Mesodermal cell (in vitro differentiated cells): Measurements from ENCODE around the gene TRAPPC4.
"Not testable (repeated sequence)": the region's sequence is repeated elsewhere in the genome, so short reads cannot be mapped to it uniquely, and the experiment has no call there.

ENCODE experiments used
- H3K27ac ChIP-seq: 2 replicates; pipeline ENCODE4 v1.7.0; 2013; ENCODE audit warnings: mild to moderate bottlenecking, low read depth, low read length, moderate library complexity; ENCODE audit not compliant: severe bottlenecking
- H3K36me3 ChIP-seq: 2 replicates; pipeline ENCODE4 v1.7.1; 2013; ENCODE audit warnings: mild to moderate bottlenecking, low read length, moderate library complexity; ENCODE audit not compliant: control insufficient read depth, insufficient read depth
- H3K4me1 ChIP-seq: one replicate; pipeline ENCODE4 v1.7.1; 2013; ENCODE audit warnings: mild to moderate bottlenecking, low read length; ENCODE audit not compliant: insufficient read depth, control insufficient read depth, poor library complexity, severe bottlenecking
- H3K4me3 ChIP-seq: 2 replicates; pipeline ENCODE4 v1.7.0; 2013; ENCODE audit warnings: low read length, control low read depth, mild to moderate bottlenecking; ENCODE audit not compliant: insufficient read depth, poor library complexity, severe bottlenecking; ENCODE audit errors: extremely low read depth
- H3K9me3 ChIP-seq: 2 replicates; pipeline ENCODE4 v1.7.1; 2013; ENCODE audit warnings: mild to moderate bottlenecking, low read length, moderate library complexity; ENCODE audit not compliant: control insufficient read depth
- WGBS, 2 experiments: methylation state at CpG; one replicate each; pipeline ENCODE4 v1.1.5; 2013; ENCODE audit warnings: missing lambda C conversion rate in 2 of 2; ENCODE audit not compliant: insufficient coverage in 2 of 2; 5-methylcytosine and 5-hydroxymethylcytosine counted together

TRAPPC4 gene

GRCh38 chr11:119038884-119039283, 20.3 kb downstream of the TRAPPC4 start:
- Histone ChIP-seq H3K36me3 (no peaks in the 10 kb centered on the region), H3K27ac (no peak overlapping the region), H3K4me3 (no peak overlapping the region), H3K4me1 (peaks cover 7% of the 10 kb centered on the region), H3K9me3 (no peaks in the 10 kb centered on the region)
- 80 to 94% methylated on average over 2 to 3 of the region's 5 CpGs for WGBS, 2 experiments

DNA sequence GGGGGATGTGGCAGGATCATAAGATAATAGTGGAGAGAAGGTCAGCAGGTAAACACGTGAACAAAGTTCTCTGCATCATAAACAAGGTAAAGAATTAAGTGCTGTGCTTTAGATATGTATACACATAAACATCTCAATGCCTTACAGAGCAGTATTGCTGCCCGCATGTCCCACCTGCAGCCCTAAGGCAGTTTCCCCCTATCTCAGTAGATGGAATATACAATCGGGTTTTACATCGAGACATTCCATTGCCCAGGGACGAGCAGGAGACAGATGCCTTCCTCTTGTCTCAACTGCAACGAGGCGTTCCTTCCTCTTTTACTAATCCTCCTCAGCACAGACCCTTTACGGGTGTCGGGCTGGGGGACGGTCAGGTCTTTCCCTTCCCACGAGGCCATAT, 20.9 kb downstream of the TRAPPC4 start:
- H3K27ac ChIP-seq, H3K9me3 ChIP-seq, H3K4me1 ChIP-seq, H3K4me3 ChIP-seq, H3K36me3 ChIP-seq: not testable (repeated sequence)
- WGBS, 2 experiments = 100% methylated on average over 1 of the region's 11 CpGs; no CpG with 5 or more reads in 1 of the 2 experiments

GRCh38 chr11:119041821-119042514, 23.4 kb downstream of the TRAPPC4 start:
- Histone ChIP-seq H3K36me3 (peaks cover 26% of the 10 kb centered on the region), H3K27ac (no peak overlapping the region), H3K4me1 (peaks cover 7% of the 10 kb centered on the region), H3K4me3 (no peak overlapping the region), H3K9me3 (no peaks in the 10 kb centered on the region)
- WGBS, 2 experiments = 88 to 91% methylated on average over 2 to 3 of the region's 4 CpGs

DNA sequence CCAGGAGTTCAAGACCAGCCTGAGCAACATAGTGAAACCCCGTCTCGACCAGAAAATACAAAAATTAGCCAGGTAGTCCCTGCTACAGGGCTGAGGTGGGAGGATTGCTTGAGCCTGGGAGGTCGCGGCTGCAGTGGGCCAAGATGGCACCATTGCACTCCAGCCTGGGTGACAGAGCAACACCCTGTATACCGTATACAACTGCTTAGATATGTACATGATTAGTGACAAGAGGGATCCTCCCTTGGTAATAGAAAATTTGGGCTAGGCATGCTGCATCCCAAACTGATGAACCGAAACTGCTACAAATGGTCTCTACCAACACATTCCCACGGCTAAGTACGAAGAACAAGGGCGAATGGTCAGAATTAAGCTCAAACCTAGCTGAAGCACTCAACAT, 24.4 kb downstream of the TRAPPC4 start:
- H3K4me1 ChIP-seq = peaks cover 7% of the 10 kb centered on the region
- H3K27ac ChIP-seq = no peak overlapping the region
- whole genome bisulfite sequencing, 2 experiments = 84 to 96% methylated on average over 4 to 7 of the region's 9 CpGs
- no peak overlapping the region for H3K4me3 ChIP-seq
- H3K36me3 ChIP-seq = peaks cover 35% of the 10 kb centered on the region
- no peaks in the 10 kb centered on the region for H3K9me3 ChIP-seq

GRCh38 chr11:119044708-119045107, 26.1 kb downstream of the TRAPPC4 start:
- 91 to 98% methylated on average over 4 of the region's 6 CpGs for WGBS, 2 experiments
- Histone ChIP-seq H3K36me3 (peaks cover 53% of the 10 kb centered on the region), H3K27ac (no peak overlapping the region), H3K4me3 (no peak overlapping the region), H3K4me1 (peaks cover 7% of the 10 kb centered on the region), H3K9me3 (no peaks in the 10 kb centered on the region)

DNA sequence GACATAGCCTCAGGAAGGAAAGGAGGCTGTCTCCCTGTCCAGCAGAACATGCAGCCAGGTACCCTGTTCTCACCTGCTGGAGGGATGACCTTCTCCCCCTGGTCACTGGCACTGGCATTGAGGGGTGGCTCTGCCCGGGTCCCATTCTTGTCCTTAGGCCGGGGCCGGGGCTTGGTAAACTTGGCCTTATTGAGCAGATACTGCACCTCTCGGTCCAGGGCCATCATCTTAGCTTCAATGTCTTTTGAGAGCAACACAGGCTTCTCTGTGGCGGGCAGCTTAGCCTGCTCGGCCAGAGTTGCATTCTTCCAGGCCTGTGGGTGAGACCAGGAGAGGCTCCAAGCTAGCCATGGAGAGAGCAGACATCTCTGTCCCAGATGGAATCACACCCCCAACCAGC, 27.9 kb downstream of the TRAPPC4 start:
- 95 to 96% methylated on average over 5 to 6 of the region's 6 CpGs for WGBS, 2 experiments
- Histone ChIP-seq H3K9me3 (no peaks in the 10 kb centered on the region), H3K4me3 (no peak overlapping the region), H3K27ac (no peak overlapping the region), H3K36me3 (peaks cover 71% of the 10 kb centered on the region), H3K4me1 (peaks cover 3% of the 10 kb centered on the region)

DNA sequence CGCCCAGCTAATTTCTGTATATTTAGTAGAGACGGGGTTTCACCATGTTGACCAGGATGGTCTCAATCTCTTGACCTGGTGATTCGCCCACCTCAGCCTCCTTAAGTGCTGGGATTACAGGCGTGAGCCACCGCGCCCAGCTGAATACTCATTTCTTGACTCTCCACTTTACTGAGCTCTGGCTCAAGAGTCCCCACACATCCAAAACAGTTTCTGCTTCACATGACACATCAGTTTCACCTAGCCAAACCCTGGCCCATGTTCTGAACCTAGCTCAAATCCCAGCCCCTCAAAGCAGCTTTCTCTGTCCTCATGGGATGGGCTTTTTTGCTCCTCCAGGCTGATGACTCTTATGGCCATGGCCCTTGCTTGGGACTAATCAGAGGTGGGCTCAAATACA, 28.6 kb downstream of the TRAPPC4 start:
- 89 to 94% methylated on average over 6 of the region's 6 CpGs for WGBS, 2 experiments
- Histone ChIP-seq H3K4me1 (peaks cover 2% of the 10 kb centered on the region), H3K36me3 (peaks cover 78% of the 10 kb centered on the region), H3K9me3 (no peaks in the 10 kb centered on the region), H3K4me3 (no peak overlapping the region), H3K27ac (no peak overlapping the region)

DNA sequence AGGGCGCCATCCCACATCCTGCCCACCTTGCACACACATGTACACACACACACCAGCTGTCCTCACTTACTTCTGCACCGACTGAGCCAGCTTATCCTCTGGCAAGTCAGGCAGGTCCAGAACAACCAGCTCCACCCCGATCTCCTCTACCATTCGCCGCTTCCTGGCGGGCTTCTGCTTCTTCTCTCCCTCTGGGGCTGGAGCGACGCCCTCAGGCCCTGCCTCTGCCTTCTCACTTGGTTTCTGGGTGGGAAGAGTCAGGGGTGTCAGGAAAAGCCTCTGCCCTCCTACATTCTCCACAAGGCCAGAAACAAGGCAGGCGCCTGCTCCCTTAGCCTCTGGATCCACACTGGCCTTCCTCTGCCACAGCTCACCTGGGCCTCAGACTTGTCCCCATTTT, 30.1 kb downstream of the TRAPPC4 start:
- Histone ChIP-seq H3K4me1 (peaks cover 2% of the 10 kb centered on the region), H3K27ac (no peak overlapping the region), H3K9me3 (no peaks in the 10 kb centered on the region), H3K4me3 (no peak overlapping the region), H3K36me3 (peaks cover 92% of the 10 kb centered on the region)
- 97 to 100% methylated on average over 5 to 6 of the region's 9 CpGs for WGBS, 2 experiments

GRCh38 chr11:119049081-119049480, 30.5 kb downstream of the TRAPPC4 start:
- Histone ChIP-seq H3K9me3 (no peaks in the 10 kb centered on the region), H3K4me1 (peaks cover 2% of the 10 kb centered on the region), H3K4me3 (no peak overlapping the region), H3K36me3 (peaks cover 97% of the 10 kb centered on the region), H3K27ac (no peak overlapping the region)
- WGBS, 2 experiments = 90 to 100% methylated on average over 4 to 5 of the region's 7 CpGs

GRCh38 chr11:119051440-119052162, 33.0 kb downstream of the TRAPPC4 start:
- 93 to 94% methylated on average over 12 to 13 of the region's 17 CpGs for WGBS, 2 experiments
- no peaks in the 10 kb centered on the region for H3K9me3 ChIP-seq
- no peak overlapping the region for H3K4me3 ChIP-seq
- H3K27ac ChIP-seq = no peak overlapping the region
- peaks cover 10% of the 10 kb centered on the region for H3K4me1 ChIP-seq
- H3K36me3 ChIP-seq = peaks cover 91% of the 10 kb centered on the region
